ENCODE data around the gene RRP8. TPM values are rescaled to one million over a fixed set of nuclear protein-coding genes. Genes with fewer than 3 reads are reported as not detected.

Gene RRP8
- polyA plus RNA-seq, 1 donor: 28.5 TPM

DNA sequence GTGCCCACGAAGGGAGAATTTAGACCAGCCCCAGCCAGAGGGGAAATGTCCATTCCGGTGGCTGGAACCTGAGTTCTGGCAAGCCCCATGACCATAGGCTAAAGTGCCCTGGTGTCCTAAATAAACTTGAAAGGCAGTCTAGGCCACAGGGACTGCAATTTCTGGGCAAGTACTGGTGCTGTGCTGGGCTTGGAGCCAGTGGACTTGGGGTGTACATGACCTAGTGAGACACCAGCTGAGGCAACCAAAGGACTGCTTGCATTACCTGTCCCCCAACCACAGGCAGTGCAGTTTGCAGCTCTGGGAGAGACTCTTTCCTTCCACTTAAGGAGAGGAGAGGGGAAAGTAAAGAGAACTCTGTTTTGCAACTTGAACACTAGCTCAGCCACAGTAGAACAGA lies 23.7 kb downstream of the RRP8 start:
- Histone ChIP-seq H3K36me3 (ENCODE audit: control insufficient read depth, insufficient read depth, low read length) (no peaks in the 10 kb centered on the region), H3K4me1 (ENCODE audit: control insufficient read depth, insufficient read depth, low read length) (no peaks in the 10 kb centered on the region), H3K9me3 (ENCODE audit: control insufficient read depth, low read depth, low read length) (peaks cover 6% of the 10 kb centered on the region), H3K27me3 (ENCODE audit: control insufficient read depth, insufficient read depth, low read length) (no peaks in the 10 kb centered on the region), H3K4me3 (ENCODE audit: low read length) (no peak overlapping the region), H3K27ac (ENCODE audit: low read length) (no peak overlapping the region)
- no peak for DNase-seq
- no CpG with 5 or more reads among the region's 2 CpGs for WGBS (ENCODE audit: insufficient coverage, low lambda C conversion rate)

DNA sequence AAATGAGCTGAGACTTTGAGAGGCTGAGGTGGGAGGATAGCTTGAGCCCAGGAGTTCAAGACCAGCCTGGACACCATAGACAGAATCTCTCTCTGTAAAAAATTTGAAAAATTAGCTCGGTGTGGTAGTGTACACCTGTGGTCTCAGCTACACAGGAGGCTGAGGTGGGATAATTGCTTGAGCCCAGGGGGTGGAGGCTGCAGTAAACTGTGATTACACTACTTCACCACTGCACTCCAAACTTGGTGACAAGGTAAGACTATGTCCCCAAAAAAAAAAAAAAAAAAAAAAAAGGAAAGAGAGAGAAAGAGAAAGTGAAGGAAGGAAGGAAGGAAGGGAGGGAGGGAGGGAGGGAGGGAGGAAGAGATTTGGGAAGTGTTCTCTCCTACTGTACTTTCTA lies 25.3 kb downstream of the RRP8 start:
- Histone ChIP-seq H3K36me3 (ENCODE audit: control insufficient read depth, insufficient read depth, low read length) (no peaks in the 10 kb centered on the region), H3K4me3 (ENCODE audit: low read length) (no peak overlapping the region), H3K9me3 (ENCODE audit: control insufficient read depth, low read depth, low read length) (no peaks in the 10 kb centered on the region), H3K27me3 (ENCODE audit: control insufficient read depth, insufficient read depth, low read length) (no peaks in the 10 kb centered on the region), H3K27ac (ENCODE audit: low read length) (no peak overlapping the region), H3K4me1 (ENCODE audit: control insufficient read depth, insufficient read depth, low read length) (no peaks in the 10 kb centered on the region)
- DNase-seq: no peak
- WGBS (ENCODE audit: insufficient coverage, low lambda C conversion rate): no CpG with 5 or more reads among the region's 1 CpG

DNA sequence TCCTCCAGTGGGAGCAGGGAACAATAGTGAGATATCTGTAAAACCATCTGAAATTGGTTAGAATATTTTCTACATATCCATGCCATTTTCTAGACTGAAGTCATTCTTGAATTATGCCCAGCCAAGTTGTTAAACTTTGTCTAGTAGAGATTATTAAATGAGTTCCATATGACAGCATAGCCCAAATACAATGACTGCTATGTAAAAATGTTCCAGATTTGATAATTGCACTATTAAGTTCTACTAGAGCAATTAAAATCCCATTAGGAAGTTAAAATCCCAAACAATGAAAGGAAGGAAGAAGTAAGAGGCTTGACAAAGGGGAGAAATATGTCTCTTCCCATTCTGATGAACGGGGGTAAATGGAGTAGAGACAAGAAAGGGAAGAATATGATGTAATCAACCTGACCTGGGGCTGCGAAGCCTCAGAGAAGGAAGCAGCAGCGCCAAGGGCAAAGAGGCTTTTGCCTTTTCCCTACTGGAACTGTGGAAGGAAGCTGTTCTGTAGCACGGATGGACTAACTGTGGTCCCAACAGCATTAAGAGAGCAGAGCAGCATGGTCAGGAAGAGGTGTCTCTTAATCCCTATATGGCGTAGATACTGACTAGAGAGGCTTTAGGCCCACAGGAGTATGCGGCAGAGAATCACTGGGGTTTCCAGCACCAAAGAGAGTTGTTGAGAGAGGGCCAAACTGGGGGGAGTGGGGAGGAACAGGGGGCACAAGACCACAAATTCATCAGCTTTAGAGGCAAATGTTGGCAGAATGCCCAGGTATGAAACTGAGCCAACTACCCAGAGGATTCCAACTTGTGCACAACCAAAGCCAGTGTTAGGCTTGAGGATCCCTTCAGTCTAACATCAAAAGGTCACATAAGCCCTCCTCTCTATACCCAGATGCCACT lies 26.7 kb downstream of the RRP8 start:
- DNase-seq: peak; percentile 26 to 31
- H3K27ac ChIP-seq (ENCODE audit: low read length): peak overlapping the region; percentile 44
- H3K4me3 ChIP-seq (ENCODE audit: low read length): no peak overlapping the region
- H3K27me3 ChIP-seq (ENCODE audit: control insufficient read depth, insufficient read depth, low read length): peaks cover 2% of the 10 kb centered on the region
- H3K9me3 ChIP-seq (ENCODE audit: control insufficient read depth, low read depth, low read length): no peaks in the 10 kb centered on the region
- WGBS (ENCODE audit: insufficient coverage, low lambda C conversion rate): no CpG with 5 or more reads among the region's 6 CpGs
- no peaks in the 10 kb centered on the region for H3K4me1 ChIP-seq (ENCODE audit: control insufficient read depth, insufficient read depth, low read length)
- no peaks in the 10 kb centered on the region for H3K36me3 ChIP-seq (ENCODE audit: control insufficient read depth, insufficient read depth, low read length)

DNA sequence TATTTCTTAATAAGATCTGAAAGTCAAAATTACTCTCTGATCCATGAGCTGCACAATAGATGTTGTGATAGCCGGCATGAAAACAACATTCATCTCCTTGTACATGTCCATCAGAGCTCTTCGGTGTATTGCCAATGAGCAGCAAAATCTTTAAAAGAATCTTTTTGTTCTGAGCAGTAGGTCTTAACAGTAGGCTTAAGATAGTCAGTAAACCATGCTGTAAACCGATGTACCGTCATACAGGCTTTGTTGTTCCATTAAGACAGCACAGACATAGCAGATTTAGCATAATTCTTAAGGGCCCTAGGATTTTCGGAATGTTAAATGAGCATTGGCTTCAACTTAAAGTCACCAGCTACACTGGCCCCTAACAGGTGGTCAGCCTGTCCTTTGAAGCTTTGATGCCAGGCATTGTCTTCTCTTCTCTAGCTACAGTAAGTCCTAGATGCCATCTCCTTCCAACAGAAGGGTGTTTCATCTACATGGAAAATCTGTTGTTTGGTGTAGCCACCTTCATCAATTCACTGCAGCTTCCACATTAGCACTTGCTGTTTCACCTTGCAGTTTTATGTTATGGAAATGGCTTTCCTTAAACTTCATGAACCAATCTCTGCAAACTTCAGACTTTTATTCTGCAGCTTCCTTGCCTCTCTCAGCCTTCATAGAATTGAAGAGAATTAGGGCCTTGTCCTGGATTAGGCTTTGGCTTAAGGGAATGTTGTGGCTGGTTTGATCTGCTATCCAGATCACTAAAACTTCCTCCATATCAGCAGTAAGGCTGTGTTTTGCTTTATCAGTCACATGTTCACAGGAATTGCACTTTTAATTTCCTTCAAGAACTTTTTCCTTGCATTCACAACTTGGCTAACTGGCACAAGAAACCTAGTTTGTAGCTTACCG lies 28.4 kb downstream of the RRP8 start:
- Histone ChIP-seq H3K4me1 (ENCODE audit: control insufficient read depth, insufficient read depth, low read length) (no peaks in the 10 kb centered on the region), H3K27me3 (ENCODE audit: control insufficient read depth, insufficient read depth, low read length) (peaks cover 13% of the 10 kb centered on the region), H3K9me3 (ENCODE audit: control insufficient read depth, low read depth, low read length) (peaks cover 10% of the 10 kb centered on the region), H3K27ac (ENCODE audit: low read length) (no peak overlapping the region), H3K4me3 (ENCODE audit: low read length) (no peak overlapping the region), H3K36me3 (ENCODE audit: control insufficient read depth, insufficient read depth, low read length) (no peaks in the 10 kb centered on the region)
- WGBS (ENCODE audit: insufficient coverage, low lambda C conversion rate): no CpG with 5 or more reads among the region's 6 CpGs
- DNase-seq: no peak

DNA sequence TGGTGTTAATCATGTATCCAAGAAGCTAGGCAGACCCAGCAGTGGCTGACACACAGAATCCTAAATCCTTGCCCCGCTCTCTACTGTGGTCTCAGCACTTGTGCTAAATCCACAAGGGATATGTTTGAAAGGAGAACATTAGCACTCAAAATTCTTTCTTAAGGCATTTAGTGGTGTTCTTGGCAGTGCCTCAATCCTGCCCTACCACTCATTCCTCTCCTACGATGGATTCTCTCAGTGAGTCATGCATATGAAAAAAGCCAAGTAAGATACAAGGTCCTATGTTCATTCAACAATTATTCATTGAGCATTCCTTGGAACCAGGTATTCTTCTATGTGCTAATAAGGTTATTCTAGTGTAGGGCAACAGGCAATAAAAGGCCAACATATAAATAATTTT lies 31.2 kb downstream of the RRP8 start:
- no peak for DNase-seq
- H3K27me3 ChIP-seq (ENCODE audit: control insufficient read depth, insufficient read depth, low read length): peaks cover 13% of the 10 kb centered on the region
- peaks cover 10% of the 10 kb centered on the region for H3K9me3 ChIP-seq (ENCODE audit: control insufficient read depth, low read depth, low read length)
- WGBS (ENCODE audit: insufficient coverage, low lambda C conversion rate): no CpG with 5 or more reads among the region's 2 CpGs
- no peak overlapping the region for H3K4me3 ChIP-seq (ENCODE audit: low read length)
- H3K27ac ChIP-seq (ENCODE audit: low read length): no peak overlapping the region
- H3K36me3 ChIP-seq (ENCODE audit: control insufficient read depth, insufficient read depth, low read length): no peaks in the 10 kb centered on the region
- no peaks in the 10 kb centered on the region for H3K4me1 ChIP-seq (ENCODE audit: control insufficient read depth, insufficient read depth, low read length)

DNA sequence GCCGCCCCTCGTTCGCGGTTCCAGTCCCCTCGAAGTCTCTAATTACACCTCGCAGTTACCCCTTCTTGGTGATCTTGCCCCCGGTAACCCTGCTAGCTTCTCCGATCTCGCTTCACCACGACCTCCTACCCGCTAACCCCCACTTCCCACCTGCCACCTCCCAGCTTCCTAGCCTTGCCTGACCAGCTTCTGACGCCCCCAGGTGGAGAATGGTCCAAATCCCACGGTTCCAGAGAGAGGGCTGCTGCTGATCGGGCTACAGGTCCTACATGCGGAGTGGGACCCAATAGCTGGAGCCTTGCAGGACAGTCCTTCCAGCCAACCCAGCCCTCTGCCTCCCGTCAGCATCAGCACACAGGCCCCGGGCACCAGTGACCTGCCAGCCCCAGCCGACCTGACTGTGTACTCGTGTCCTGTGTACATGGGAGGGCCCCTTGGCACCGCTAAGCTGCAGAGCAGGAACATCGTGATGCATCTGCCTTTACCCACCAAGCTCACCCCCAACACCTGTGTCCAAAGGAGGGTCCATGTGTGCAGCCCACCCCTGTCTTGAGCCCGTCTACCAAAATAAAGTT lies 31.9 kb downstream of the RRP8 start:
- H3K9me3 ChIP-seq (ENCODE audit: control insufficient read depth, low read depth, low read length): peaks cover 10% of the 10 kb centered on the region
- 59% methylated on average over 5 of the region's 22 CpGs for WGBS (ENCODE audit: insufficient coverage, low lambda C conversion rate)
- no peaks in the 10 kb centered on the region for H3K36me3 ChIP-seq (ENCODE audit: control insufficient read depth, insufficient read depth, low read length)
- H3K27me3 ChIP-seq (ENCODE audit: control insufficient read depth, insufficient read depth, low read length): peaks cover 13% of the 10 kb centered on the region
- H3K27ac ChIP-seq (ENCODE audit: low read length): no peak overlapping the region
- no peaks in the 10 kb centered on the region for H3K4me1 ChIP-seq (ENCODE audit: control insufficient read depth, insufficient read depth, low read length)
- DNase-seq: no peak
- no peak overlapping the region for H3K4me3 ChIP-seq (ENCODE audit: low read length)

DNA sequence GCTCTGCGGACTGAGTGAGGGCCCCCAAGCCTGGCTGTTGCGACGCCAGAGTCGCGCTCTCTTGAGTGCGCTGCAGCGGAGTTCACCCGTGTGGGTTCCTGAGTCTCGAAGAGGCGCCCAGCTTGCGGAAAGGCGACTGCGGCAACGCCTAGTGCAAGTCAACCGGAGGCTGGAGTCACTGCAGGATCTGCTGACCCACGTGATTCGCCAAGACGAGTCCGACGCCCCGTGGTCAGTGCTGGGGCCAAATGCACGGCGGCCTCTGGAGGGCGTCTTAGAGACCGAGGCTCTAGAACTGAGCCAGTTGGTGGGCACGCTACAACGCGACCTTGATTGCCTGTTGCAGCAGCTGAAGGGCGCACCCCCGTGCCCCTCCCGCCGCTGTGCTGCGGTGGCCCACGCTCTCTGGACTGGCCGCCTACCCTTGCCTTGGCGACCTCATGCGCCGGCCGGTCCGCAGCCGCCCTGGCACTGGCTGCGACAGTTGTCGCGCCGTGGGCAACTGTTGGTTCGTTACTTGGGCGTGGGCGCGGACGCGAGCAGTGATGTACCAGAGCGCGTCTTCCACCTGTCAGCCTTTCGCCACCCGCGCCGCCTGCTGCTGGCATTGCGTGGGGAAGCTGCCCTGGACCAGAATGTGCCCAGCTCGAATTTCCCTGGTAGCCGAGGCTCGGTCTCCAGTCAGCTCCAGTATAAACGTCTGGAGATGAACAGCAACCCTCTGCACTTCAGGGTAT lies 32.6 kb downstream of the RRP8 start:
- DNase-seq: no peak
- Histone ChIP-seq H3K36me3 (ENCODE audit: control insufficient read depth, insufficient read depth, low read length) (no peaks in the 10 kb centered on the region), H3K27me3 (ENCODE audit: control insufficient read depth, insufficient read depth, low read length) (peaks cover 13% of the 10 kb centered on the region), H3K9me3 (ENCODE audit: control insufficient read depth, low read depth, low read length) (peaks cover 10% of the 10 kb centered on the region), H3K27ac (ENCODE audit: low read length) (no peak overlapping the region), H3K4me3 (ENCODE audit: low read length) (no peak overlapping the region), H3K4me1 (ENCODE audit: control insufficient read depth, insufficient read depth, low read length) (no peaks in the 10 kb centered on the region)
- WGBS (ENCODE audit: insufficient coverage, low lambda C conversion rate): 60% methylated on average over 1 of the region's 62 CpGs

DNA sequence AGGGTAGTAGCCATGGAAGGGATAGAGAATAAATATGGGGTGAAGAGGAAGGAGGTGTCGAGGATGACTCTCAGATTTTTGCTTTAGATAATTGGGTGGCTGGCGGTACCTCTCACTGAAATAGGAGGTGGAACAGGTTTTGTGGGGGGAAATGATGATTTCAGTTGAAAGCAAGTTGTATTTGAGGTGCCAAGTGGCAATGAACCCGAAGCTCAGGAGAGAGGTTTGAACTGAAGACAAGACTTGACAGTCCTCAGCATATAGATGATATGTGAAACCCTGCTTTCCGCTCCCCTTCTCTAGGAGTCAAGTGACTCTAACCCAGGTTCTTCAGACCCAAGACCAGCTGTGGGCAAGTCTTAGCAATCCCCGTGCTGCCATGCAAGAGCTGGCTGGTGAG lies 33.7 kb downstream of the RRP8 start:
- Histone ChIP-seq H3K9me3 (ENCODE audit: control insufficient read depth, low read depth, low read length) (peaks cover 10% of the 10 kb centered on the region), H3K36me3 (ENCODE audit: control insufficient read depth, insufficient read depth, low read length) (no peaks in the 10 kb centered on the region), H3K4me1 (ENCODE audit: control insufficient read depth, insufficient read depth, low read length) (no peaks in the 10 kb centered on the region), H3K4me3 (ENCODE audit: low read length) (no peak overlapping the region), H3K27me3 (ENCODE audit: control insufficient read depth, insufficient read depth, low read length) (peaks cover 13% of the 10 kb centered on the region), H3K27ac (ENCODE audit: low read length) (no peak overlapping the region)
- WGBS (ENCODE audit: insufficient coverage, low lambda C conversion rate): 100% methylated on average over 3 of the region's 5 CpGs
- no peak for DNase-seq

DNA sequence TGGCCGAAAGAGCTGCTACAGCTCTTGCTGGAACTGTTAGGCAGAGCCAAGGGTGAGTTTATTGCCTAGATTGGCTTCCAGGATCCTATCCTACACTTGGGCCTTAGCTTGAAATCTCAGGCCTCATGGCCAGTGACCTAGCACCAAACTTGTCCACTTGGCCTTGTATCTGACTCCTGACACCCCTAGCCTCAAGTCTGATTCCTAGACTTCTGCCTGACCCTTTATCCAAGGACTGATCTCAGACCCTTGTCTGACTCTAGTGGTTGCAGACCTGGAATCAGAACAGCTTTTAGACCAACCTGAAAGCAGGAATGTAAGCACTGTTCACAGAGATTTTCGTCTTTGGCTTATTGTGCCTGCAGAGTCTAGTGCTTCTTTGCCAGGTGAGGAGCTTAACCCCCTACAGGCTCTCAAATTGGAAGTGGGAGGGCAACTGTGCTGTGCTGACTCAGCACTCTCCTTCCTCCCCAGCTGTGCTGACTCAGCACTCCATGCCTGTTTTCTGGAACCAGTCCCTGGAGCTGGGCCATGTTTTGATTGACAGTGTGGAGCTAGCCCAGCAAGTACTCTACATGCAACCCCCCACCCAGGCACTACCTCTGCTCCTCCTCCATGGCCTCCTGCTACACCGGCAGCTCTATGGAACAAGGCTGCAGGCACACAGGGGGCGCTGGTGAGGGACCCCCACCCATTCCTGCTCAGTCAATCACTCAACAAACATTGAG lies 35.1 kb downstream of the RRP8 start:
- Histone ChIP-seq H3K4me1 (ENCODE audit: control insufficient read depth, insufficient read depth, low read length) (no peaks in the 10 kb centered on the region), H3K4me3 (ENCODE audit: low read length) (no peak overlapping the region), H3K27ac (ENCODE audit: low read length) (no peak overlapping the region), H3K9me3 (ENCODE audit: control insufficient read depth, low read depth, low read length) (peaks cover 10% of the 10 kb centered on the region), H3K27me3 (ENCODE audit: control insufficient read depth, insufficient read depth, low read length) (peaks cover 13% of the 10 kb centered on the region), H3K36me3 (ENCODE audit: control insufficient read depth, insufficient read depth, low read length) (peaks cover 3% of the 10 kb centered on the region)
- DNase-seq: peak; percentile 15 to 18
- whole genome bisulfite sequencing (ENCODE audit: insufficient coverage, low lambda C conversion rate): no CpG with 5 or more reads among the region's 4 CpGs

Data from large intestine (tissue), 3 donors.